ENCODE measurements around the gene PLCD4.

Gene PLCD4

GRCh38 chr2:218621007-218621406 lies 13.3 kb downstream of the PLCD4 start:
- DNase-seq (ENCODE audit: low read depth), result no peak

- no peak for DNase-seq (ENCODE audit: low read depth)
These were observed 15.1 kb downstream of the PLCD4 start for GRCh38 chr2:218622606-218623365.

GRCh38 chr2:218623366-218623705 lies 15.6 kb downstream of the PLCD4 start:
- no peak for DNase-seq (ENCODE audit: low read depth)

- no peak for DNase-seq (ENCODE audit: low read depth)
These were observed 18.7 kb downstream of the PLCD4 start for GRCh38 chr2:218626369-218626768.

GRCh38 chr2:218627939-218628338 lies 20.2 kb downstream of the PLCD4 start:
- no peak for DNase-seq (ENCODE audit: low read depth)

- DNase-seq (ENCODE audit: low read depth), result peak; percentile 33
These were observed 24.1 kb downstream of the PLCD4 start for GRCh38 chr2:218631837-218632236.

GRCh38 chr2:218635719-218636118 lies 28.0 kb downstream of the PLCD4 start:
- DNase-seq (ENCODE audit: low read depth), result no peak

- DNase-seq (ENCODE audit: low read depth), result no peak
These were observed 30.7 kb downstream of the PLCD4 start for GRCh38 chr2:218638372-218638771.

GRCh38 chr2:218642121-218642656 lies 34.5 kb downstream of the PLCD4 start:
- DNase-seq (ENCODE audit: low read depth), result no peak

- DNase-seq (ENCODE audit: low read depth), result no peak
These were observed 35.1 kb downstream of the PLCD4 start for GRCh38 chr2:218642786-218643185.

- DNase-seq (ENCODE audit: low read depth), result no peak
These were observed 36.1 kb downstream of the PLCD4 start for GRCh38 chr2:218643751-218644310.

- DNase-seq (ENCODE audit: low read depth), result no peak
These were observed 37.0 kb downstream of the PLCD4 start for GRCh38 chr2:218644721-218645120.

GRCh38 chr2:218645126-218645525 lies 37.4 kb downstream of the PLCD4 start:
- peak; percentile 55 for DNase-seq (ENCODE audit: low read depth)

- peak; percentile 73 for DNase-seq (ENCODE audit: low read depth)
These were observed 40.5 kb downstream of the PLCD4 start for GRCh38 chr2:218648088-218648786.

- DNase-seq (ENCODE audit: low read depth), result no peak
These were observed 41.0 kb downstream of the PLCD4 start for GRCh38 chr2:218648787-218649100.

- no peak for DNase-seq (ENCODE audit: low read depth)
These were observed 48.1 kb downstream of the PLCD4 start for GRCh38 chr2:218655751-218656150.

- peak; percentile 56 for DNase-seq (ENCODE audit: low read depth)
These were observed 51.1 kb downstream of the PLCD4 start for GRCh38 chr2:218658671-218659257.

- DNase-seq (ENCODE audit: low read depth), result peak; percentile 92
These were observed 51.7 kb downstream of the PLCD4 start, which contains the start of the genes BCS1L and ZNF142 for GRCh38 chr2:218659258-218659987. TSS of gene BCS1L (plus strand) at chr2:218659683. CDS start at chr2:218660988, 1,305 bp downstream. TSS of gene ZNF142 (minus strand) at chr2:218659623. CDS start at chr2:218656429, 3,194 bp downstream.

- peak; percentile 15 for DNase-seq (ENCODE audit: low read depth)
These were observed 52.3 kb downstream of the PLCD4 start for GRCh38 chr2:218659988-218660358.

- DNase-seq (ENCODE audit: low read depth), result no peak
These were observed 54.7 kb downstream of the PLCD4 start for GRCh38 chr2:218662377-218662776.

- DNase-seq (ENCODE audit: low read depth), result no peak
These were observed 55.1 kb downstream of the PLCD4 start for GRCh38 chr2:218662827-218663226.

GRCh38 chr2:218663901-218664300 lies 56.2 kb downstream of the PLCD4 start:
- DNase-seq (ENCODE audit: low read depth), result no peak

Data from iris pigment epithelial cell (primary cell).